AG09309 (cell line): ENCODE measurements around the gene NAB1.

ENCODE experiments used
- DNase-seq: peaks from one replicate; pipeline ENCODE4 v3.0.0-alpha.2; 2010; ENCODE audit warnings: low read depth
- H3K4me3 ChIP-seq: 2 replicates; pipeline ENCODE4 v1.5.1; 2011; ENCODE audit warnings: mild to moderate bottlenecking, low read depth, low read length, moderate library complexity; ENCODE audit not compliant: control insufficient read depth
- TF ChIP-seq, protein P1 (sequence below): IDR thresholded peaks from 2 replicates; pipeline ENCODE4 v1.5.1; 2011; ENCODE audit warnings: mild to moderate bottlenecking, low read depth, low read length, inconsistent platforms; ENCODE audit not compliant: insufficient read depth, control insufficient read depth; ENCODE audit errors: missing control alignments

NAB1 gene, protein sequence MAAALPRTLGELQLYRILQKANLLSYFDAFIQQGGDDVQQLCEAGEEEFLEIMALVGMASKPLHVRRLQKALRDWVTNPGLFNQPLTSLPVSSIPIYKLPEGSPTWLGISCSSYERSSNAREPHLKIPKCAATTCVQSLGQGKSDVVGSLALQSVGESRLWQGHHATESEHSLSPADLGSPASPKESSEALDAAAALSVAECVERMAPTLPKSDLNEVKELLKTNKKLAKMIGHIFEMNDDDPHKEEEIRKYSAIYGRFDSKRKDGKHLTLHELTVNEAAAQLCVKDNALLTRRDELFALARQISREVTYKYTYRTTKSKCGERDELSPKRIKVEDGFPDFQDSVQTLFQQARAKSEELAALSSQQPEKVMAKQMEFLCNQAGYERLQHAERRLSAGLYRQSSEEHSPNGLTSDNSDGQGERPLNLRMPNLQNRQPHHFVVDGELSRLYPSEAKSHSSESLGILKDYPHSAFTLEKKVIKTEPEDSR

DNA sequence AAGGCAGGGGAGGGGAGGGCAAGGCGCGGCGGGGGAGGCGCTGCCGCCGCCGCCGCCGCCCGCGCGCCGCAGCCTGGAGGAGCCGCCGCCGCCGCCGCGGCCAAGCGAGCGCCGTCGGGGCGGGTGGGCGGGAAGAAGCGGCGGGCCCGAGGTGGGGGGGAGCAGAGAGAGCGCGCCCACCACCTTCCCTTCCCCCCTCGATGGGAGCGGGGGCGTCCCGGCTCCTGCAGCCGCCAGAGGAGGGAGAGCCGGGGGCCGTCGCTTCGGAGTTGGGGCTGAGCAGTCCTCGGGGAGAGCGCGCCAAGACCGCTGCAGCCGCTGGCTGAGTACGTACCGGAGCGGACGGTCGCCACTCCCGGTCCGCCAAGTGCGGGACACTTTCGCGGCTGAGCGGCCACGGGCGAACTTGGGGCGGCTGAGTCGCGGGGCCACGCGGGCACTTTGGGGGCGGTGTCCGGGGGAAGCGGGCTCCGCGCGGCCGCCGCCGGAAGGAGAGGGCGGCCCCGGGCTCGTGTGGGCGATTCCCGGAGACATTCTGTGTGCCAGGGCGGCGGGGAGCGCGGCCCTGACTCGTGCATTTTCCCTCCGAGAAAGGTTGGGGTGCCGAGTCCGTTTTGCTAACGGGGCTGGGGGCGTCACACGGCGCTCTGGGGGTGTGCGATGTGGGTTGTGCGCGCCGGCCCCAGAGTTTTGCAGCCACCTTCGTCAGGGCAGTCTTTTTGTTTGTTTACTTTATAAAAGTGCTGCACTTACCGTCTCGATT, at the start of gene NAB1:
Gene NAB1, plus strand, starts transcription at position 49 of the 763 bp plus-strand sequence. CDS start 10,094 bp downstream, outside the sequence.
- H3K4me3 ChIP-seq: peak within 1 kb of the TSS; percentile 78
- DNase-seq: no peak

DNA sequence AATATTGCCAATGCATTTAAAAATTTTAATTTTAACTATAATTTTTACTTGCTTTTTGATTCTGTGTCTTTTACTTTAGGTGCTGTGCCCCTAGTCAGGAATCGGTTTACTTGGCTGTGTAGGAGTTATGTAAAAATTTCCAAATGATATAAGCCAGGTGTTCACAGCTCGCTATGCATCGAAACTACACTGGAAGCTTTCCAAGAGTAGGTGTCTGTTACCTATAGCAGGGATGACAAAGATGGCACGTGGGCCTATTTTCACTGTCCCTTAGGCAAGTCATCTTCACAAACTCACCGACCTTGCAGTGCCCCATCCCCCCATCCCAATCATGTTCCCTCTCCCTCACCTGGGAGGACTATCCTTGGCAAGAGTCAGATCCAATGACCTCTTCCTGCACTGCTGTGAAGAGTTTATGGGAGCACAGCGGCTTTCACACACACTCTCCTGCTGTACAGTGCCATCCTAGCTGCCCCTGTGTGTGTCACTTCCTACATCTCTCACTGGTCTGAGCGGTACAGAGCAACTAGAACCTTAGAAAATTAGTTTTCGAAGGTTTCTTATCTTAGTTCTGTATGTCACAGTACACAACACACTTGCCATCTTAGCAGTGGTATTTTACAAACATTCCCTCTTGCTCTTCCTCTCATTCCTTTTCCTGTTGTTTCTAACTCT, 49.2 kb upstream of the NAB1 start:
- TF ChIP-seq, protein P1, sequence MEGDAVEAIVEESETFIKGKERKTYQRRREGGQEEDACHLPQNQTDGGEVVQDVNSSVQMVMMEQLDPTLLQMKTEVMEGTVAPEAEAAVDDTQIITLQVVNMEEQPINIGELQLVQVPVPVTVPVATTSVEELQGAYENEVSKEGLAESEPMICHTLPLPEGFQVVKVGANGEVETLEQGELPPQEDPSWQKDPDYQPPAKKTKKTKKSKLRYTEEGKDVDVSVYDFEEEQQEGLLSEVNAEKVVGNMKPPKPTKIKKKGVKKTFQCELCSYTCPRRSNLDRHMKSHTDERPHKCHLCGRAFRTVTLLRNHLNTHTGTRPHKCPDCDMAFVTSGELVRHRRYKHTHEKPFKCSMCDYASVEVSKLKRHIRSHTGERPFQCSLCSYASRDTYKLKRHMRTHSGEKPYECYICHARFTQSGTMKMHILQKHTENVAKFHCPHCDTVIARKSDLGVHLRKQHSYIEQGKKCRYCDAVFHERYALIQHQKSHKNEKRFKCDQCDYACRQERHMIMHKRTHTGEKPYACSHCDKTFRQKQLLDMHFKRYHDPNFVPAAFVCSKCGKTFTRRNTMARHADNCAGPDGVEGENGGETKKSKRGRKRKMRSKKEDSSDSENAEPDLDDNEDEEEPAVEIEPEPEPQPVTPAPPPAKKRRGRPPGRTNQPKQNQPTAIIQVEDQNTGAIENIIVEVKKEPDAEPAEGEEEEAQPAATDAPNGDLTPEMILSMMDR: no peak
- DNase-seq: no peak
- no peak overlapping the region for H3K4me3 ChIP-seq

More for the DNA sequence above, at the start of gene NAB1:
- TF ChIP-seq, protein P1: peak; percentile 1

DNA sequence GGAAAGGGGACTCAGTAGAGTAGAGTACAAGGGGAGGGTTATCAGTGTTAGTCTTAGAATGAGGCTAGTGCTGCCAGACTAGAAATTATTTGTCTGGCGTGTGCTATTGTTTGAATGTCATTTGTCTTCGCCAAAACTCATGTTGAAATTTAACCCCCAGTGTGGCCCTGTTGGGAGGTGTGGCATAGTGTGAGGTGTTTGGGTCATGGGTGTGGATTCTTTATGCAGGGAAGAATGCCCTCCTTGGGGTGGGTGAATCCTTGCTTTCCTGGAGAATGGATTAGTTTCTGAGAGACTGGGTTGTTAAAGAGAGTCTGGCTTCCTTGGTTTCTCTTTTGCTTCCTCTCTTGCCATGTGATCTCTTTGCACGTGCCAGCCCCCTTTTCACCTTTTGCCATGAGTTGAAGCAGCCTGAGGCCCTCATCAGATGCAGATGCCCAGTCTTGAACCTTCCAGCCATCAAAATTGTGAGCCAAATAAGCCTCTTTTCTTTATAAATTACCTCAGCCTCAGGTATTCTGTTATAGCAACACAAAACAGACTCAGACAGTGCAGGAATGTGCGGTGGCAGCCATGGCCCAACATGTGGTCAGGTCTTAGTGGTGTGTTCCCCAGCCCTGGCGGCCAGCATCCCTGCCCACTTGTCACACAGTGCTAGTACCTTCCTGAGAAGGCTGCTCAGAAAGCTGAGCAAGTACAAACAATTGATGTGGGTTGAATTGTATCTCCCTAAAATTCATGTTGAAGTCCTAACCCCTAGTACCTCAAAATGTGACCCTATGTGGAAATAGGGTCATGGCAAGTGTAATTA, 48.4 kb upstream of the NAB1 start:
- no peak overlapping the region for H3K4me3 ChIP-seq
- no peak for DNase-seq
- TF ChIP-seq, protein P1: no peak

DNA sequence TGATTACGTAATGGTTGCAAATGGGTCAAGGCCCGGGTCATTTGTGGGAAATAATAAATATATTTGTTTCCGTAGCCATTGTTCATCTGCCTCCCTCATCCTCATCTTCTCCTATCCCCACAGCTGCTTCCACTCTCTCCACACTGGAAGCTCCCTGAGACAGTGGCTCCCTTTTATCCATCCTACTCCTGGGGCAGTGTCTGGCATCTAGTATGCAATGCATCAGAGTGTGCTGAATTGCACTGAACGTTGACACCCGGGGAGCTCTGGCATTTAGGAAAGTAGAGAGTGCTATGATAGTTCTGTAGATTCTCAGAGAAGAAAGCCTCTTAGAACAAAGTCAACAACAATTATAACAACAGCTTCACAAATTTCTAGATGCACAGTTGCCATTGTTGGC, 45.5 kb upstream of the NAB1 start:
- H3K4me3 ChIP-seq: no peak overlapping the region
- TF ChIP-seq, protein P1: no peak
- DNase-seq: no peak

DNA sequence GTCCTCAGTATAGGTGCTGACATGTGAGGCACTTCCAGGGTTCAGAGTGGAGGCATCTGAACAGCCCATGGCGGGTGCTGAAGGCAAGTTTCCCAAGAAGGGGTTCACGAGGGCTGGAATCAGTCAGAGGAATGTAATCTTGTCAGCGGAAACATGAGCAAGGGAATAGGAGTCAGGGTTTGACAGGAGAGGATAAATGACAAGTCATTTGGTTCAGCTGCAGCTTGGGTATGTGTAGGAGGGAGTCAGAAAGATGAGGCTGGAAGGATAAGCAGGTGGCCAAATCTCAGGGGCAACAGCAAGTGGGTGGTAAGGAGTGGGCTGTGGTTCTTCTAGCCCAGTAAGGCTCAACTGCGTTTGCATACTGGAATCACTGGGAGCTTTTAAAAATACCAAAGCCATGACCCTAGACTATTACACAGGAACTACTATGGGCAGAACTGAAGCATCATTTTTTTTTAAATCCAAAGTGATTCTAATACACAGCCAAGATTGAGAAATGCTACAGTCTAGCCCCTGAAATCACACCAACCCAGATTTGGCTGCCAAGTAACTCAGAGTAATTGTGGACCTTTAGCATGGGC, 41.8 kb upstream of the NAB1 start:
- no peak for DNase-seq
- TF ChIP-seq, protein P1: no peak
- H3K4me3 ChIP-seq: no peak overlapping the region
